ENCODE data around the gene ANAPC13. TPM values are rescaled to one million over a fixed set of nuclear protein-coding genes. Genes with fewer than 3 reads are reported as not detected.

The ANAPC13 gene
- polyA plus RNA-seq, 1 donor (not counting 4 experiments of a cell fraction or from before 2014, with no cell fraction given), result 63.4 TPM

DNA sequence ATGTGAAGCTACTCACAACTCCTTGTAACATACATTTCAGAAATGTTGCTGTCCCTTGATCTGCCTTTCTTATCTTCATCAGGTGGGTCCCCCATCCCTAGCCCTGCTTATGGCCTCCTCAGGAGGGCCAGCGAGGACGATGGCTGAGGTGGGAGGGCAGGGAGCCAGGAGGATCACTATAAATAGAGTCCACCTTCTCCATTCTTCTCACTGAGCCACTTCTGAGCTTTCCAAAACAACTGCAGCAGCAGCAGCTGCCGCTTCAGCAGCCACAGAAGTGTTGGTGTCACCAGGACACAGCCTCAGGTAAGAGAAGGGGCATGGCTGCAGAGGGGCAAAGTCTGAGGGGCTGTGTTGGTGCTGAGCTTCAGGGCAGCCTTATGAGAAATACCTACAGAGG lies 53.5 kb downstream of the ANAPC13 start:
- Histone ChIP-seq H3K36me3 (ENCODE audit: control insufficient read depth in 2 of 2, extremely low read depth in 1 of 2, insufficient read depth in 2 of 2, low read length in 2 of 2) (no peaks in the 10 kb centered on the region), H3K9me3 (ENCODE audit: control insufficient read depth, low read depth, low read length) (no peaks in the 10 kb centered on the region), H3K27me3 (ENCODE audit: control insufficient read depth, extremely low read depth, insufficient read depth, low read length) (no peaks in the 10 kb centered on the region), H3K9me1 (ENCODE audit: control insufficient read depth, extremely low read depth, insufficient read depth, low read length) (no peaks in the 10 kb centered on the region), H3K79me2 (ENCODE audit: control insufficient read depth, insufficient read depth, low read length) (no peaks in the 10 kb centered on the region), H3K9ac (ENCODE audit: control insufficient read depth, extremely low read depth, insufficient read depth, low read length) (no peak overlapping the region), H3K27ac (ENCODE audit: control insufficient read depth, insufficient read depth, low read length) (no peak overlapping the region), H3K4me2 (ENCODE audit: control insufficient read depth, extremely low read depth, insufficient read depth, low read depth, low read length) (no peak overlapping the region), H2AFZ (ENCODE audit: control insufficient read depth, low read length) (no peak overlapping the region), H3K4me1 (ENCODE audit: control insufficient read depth, extremely low read depth, insufficient read depth, low read length) (peaks cover 19% of the 10 kb centered on the region), H3K4me3 (ENCODE audit: control insufficient read depth in 2 of 3, extremely low read depth in 1 of 3, insufficient read depth in 2 of 3, low read depth in 1 of 3, low read length in 3 of 3) (no peak overlapping the region), H4K20me1 (ENCODE audit: control insufficient read depth, extremely low read depth, insufficient read depth, low read length) (no peaks in the 10 kb centered on the region)
- TF ChIP-seq, protein P1, sequence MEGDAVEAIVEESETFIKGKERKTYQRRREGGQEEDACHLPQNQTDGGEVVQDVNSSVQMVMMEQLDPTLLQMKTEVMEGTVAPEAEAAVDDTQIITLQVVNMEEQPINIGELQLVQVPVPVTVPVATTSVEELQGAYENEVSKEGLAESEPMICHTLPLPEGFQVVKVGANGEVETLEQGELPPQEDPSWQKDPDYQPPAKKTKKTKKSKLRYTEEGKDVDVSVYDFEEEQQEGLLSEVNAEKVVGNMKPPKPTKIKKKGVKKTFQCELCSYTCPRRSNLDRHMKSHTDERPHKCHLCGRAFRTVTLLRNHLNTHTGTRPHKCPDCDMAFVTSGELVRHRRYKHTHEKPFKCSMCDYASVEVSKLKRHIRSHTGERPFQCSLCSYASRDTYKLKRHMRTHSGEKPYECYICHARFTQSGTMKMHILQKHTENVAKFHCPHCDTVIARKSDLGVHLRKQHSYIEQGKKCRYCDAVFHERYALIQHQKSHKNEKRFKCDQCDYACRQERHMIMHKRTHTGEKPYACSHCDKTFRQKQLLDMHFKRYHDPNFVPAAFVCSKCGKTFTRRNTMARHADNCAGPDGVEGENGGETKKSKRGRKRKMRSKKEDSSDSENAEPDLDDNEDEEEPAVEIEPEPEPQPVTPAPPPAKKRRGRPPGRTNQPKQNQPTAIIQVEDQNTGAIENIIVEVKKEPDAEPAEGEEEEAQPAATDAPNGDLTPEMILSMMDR (optimal IDR thresholded peaks at IDR 0.05 in 1 of 3, IDR thresholded peaks at IDR 0.05 in 1 of 3, conservative IDR thresholded peaks at IDR 0.05 in 1 of 3; ENCODE audit: extremely low read depth in 1 of 3, insufficient read depth in 2 of 3, low read length in 3 of 3), result no peak
- TF ChIP-seq EZH2 (IDR thresholded peaks at IDR 0.05; ENCODE audit: low read length), result no peak
- dilution Hi-C loops (cut with MboI; ENCODE audit: extremely low pct_ligation_motif_present, low sequenced_read_pairs), result no loop called here
- FAIRE-seq (no peak), DNase-seq (ENCODE audit: low read depth, low spot score) (no peak)

DNA sequence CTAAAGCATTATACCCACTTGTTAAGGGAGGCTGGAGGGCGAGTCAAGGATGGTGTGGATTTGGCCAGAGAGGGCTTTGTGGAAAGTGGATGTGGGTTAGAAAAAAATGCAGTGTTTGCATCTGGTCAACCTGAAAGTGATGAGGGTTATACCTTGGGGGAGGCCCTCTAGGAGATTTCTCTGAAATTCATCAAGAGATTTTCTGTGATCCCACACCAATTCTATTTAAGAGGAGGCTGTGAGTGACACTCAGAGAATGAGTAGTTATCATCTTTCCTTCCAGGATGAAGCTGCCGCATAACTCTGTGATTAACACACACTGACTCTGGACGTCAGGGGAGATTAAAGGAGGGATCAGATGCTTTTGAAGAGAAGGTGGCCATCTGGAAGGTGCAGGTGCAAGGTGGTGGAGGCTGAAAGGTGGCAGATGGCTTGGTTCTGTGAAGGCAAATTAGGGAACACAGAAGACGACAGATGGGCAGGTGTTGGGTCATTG lies 54.8 kb downstream of the ANAPC13 start:
- no peak for DNase-seq (ENCODE audit: low read depth, low spot score)
- H3K79me2 ChIP-seq (ENCODE audit: control insufficient read depth, insufficient read depth, low read length), result no peaks in the 10 kb centered on the region
- TF ChIP-seq, protein P1 (optimal IDR thresholded peaks at IDR 0.05 in 1 of 3, IDR thresholded peaks at IDR 0.05 in 1 of 3, conservative IDR thresholded peaks at IDR 0.05 in 1 of 3; ENCODE audit: extremely low read depth in 1 of 3, insufficient read depth in 2 of 3, low read length in 3 of 3), result no peak
- TF ChIP-seq EZH2 (IDR thresholded peaks at IDR 0.05; ENCODE audit: low read length), result no peak
- no peak overlapping the region for H2AFZ ChIP-seq (ENCODE audit: control insufficient read depth, low read length)
- no peak overlapping the region for H3K4me3 ChIP-seq (ENCODE audit: control insufficient read depth in 2 of 3, extremely low read depth in 1 of 3, insufficient read depth in 2 of 3, low read depth in 1 of 3, low read length in 3 of 3)
- no peak overlapping the region for H3K27ac ChIP-seq (ENCODE audit: control insufficient read depth, insufficient read depth, low read length)
- H4K20me1 ChIP-seq (ENCODE audit: control insufficient read depth, extremely low read depth, insufficient read depth, low read length), result no peaks in the 10 kb centered on the region
- no peak for FAIRE-seq
- no peak overlapping the region for H3K4me2 ChIP-seq (ENCODE audit: control insufficient read depth, extremely low read depth, insufficient read depth, low read depth, low read length)
- H3K27me3 ChIP-seq (ENCODE audit: control insufficient read depth, extremely low read depth, insufficient read depth, low read length), result no peaks in the 10 kb centered on the region
- no peaks in the 10 kb centered on the region for H3K36me3 ChIP-seq (ENCODE audit: control insufficient read depth in 2 of 2, extremely low read depth in 1 of 2, insufficient read depth in 2 of 2, low read length in 2 of 2)
- H3K9ac ChIP-seq (ENCODE audit: control insufficient read depth, extremely low read depth, insufficient read depth, low read length), result no peak overlapping the region
- dilution Hi-C loops (cut with MboI; ENCODE audit: extremely low pct_ligation_motif_present, low sequenced_read_pairs), result no loop called here
- H3K9me1 ChIP-seq (ENCODE audit: control insufficient read depth, extremely low read depth, insufficient read depth, low read length), result no peaks in the 10 kb centered on the region
- peaks cover 25% of the 10 kb centered on the region for H3K4me1 ChIP-seq (ENCODE audit: control insufficient read depth, extremely low read depth, insufficient read depth, low read length)
- no peaks in the 10 kb centered on the region for H3K9me3 ChIP-seq (ENCODE audit: control insufficient read depth, low read depth, low read length)
